ENCODE data around the gene NTSR2.

Gene NTSR2

DNA sequence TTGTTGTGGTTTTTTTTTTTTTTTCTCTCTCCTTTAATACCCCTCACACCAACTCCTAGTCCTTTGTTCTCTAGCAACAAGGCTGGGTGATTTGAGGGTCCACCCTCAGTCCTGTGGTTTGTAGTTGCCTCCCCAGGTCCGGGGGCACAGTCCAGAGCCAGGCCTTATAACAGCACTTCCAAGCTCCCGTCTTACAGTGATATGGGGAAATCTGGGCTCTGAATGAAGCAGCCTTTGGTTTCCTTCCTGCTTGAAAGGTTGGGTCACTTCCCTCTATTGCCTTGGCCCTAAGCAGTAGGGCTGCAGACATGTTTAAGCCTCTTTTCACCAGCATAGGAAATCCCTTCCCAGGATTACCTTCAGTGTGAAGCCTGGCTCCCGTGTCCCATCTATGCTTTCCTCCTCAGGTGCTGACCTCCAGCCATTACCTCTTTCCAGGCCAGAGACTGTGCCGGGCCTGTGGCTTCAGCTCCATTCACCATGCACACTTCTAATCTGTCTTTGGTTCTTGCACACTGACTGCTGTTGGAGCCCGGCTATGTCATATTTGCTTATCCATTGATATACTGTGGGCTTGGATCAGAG, 21.2 kb upstream of the NTSR2 start:
- TF ChIP-seq CTCF (conservative IDR thresholded peaks at IDR 0.05; ENCODE audit: low read length): no peak
- no peak overlapping the region for H3K4me3 ChIP-seq (ENCODE audit: low read length)
- DNase-seq (ENCODE audit: low read depth): no peak

DNA sequence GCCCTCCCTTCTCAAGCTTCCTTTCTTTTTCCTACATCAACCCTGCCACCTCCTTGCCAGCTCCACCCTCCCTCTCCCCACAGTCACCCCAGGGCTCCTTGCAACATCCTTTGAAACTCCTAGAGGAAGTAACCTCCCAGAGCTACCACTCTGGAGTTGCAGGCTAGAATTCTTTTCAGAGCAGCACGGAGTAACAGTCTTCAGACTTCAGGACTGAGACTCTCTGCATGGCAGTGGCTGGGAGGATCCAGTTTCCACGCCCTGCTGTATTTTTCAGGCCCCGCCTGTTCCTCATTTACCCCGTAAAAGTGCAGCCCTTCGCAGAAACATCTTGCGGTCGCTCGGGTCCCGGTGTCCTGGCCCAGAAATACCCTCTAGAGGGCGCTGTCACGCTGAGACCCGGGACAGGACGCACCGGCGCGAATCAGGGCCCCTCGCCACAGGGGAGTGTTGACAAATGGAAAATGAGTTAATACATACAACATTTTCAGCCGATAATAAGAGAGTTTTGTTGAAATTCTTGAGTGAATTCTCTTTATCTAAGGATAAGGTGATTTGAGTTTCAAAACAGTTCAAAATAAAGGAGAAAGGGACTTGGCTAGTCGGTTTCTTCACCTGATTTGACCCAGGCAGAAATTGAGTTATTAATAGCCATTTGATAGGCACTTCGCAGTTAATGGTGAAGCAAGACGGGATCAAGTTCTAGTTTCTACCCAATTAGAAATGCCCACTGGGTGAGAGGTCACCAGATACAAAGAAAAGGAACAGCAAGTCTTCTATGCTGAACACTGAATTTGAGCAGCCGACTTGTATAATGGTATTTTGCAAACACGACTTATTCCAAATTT, 18.5 kb upstream of the NTSR2 start:
- DNase-seq (ENCODE audit: low read depth): peak; percentile 74

GRCh38 chr2:11687736-11688135, 17.7 kb upstream of the NTSR2 start:
- DNase-seq (ENCODE audit: low read depth): no peak
- TF ChIP-seq CTCF (conservative IDR thresholded peaks at IDR 0.05; ENCODE audit: low read length): no peak
- no peak overlapping the region; the same call in 1 of the 2 replicates for H3K4me3 ChIP-seq (ENCODE audit: low read length)

More for the DNA sequence above, 18.5 kb upstream of the NTSR2 start:
- TF ChIP-seq CTCF (conservative IDR thresholded peaks at IDR 0.05; ENCODE audit: low read length): peak; percentile 76
- peak overlapping the region; percentile 46 for H3K4me3 ChIP-seq (ENCODE audit: low read length)

DNA sequence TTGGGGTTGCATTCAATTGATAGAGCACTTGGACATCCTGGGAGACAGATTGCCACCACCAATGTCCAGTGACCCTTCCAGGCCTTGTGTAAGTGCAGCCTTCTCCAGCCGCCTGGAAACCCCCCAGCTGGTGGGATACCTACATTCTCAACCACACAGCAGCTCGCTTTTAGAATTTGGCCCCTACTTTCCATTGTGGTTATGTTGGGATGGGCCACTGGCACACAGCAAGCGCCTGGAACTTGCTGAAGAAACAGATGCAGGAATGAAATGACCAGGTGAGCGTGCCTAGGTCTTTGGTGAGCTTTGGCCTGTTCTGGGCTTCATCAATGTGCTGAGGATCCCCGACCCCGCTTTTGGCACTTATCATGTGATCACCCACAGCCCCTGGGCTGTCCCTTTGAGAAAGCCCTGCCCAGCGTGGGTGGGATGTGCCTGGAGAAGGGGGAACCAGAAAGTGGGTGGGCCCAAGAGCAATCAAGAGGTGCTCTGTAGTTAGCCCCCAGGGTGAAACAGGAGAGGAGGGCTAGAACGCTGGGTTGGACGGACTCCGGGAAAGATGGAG, 16.0 kb upstream of the NTSR2 start:
- TF ChIP-seq CTCF (conservative IDR thresholded peaks at IDR 0.05; ENCODE audit: low read length): no peak
- no peak for DNase-seq (ENCODE audit: low read depth)
- H3K4me3 ChIP-seq (ENCODE audit: low read length): no peak overlapping the region

DNA sequence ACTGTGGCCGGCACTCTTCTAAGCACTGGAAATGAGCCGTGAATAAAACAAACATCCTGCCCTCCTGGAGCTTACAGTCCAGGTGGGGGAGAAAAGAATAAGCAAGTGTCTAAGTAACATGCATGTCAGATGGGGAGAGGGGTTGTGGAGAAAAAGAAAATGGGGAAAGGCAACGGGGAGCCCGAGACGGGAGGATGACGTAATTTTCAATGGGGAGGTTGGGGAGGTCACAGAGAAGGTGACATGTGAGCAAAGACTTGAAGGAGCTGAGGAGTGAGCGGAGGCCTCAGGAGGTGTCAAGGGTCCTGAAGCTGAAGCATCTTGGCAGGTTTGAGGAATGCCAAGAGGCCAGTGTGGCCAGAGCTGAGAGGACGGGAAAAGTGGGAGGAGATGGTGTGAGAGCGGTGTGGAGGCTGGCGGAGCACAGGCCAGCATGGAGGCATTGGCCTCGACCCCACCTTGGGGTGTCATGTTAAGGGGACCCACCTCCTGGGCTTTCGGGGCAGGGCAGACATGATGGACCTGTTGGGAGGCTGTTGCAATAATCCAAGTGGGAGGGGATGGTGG, 15.0 kb upstream of the NTSR2 start:
- no peak overlapping the region for H3K4me3 ChIP-seq (ENCODE audit: low read length)
- no peak for TF ChIP-seq CTCF (conservative IDR thresholded peaks at IDR 0.05; ENCODE audit: low read length)
- DNase-seq (ENCODE audit: low read depth): no peak

DNA sequence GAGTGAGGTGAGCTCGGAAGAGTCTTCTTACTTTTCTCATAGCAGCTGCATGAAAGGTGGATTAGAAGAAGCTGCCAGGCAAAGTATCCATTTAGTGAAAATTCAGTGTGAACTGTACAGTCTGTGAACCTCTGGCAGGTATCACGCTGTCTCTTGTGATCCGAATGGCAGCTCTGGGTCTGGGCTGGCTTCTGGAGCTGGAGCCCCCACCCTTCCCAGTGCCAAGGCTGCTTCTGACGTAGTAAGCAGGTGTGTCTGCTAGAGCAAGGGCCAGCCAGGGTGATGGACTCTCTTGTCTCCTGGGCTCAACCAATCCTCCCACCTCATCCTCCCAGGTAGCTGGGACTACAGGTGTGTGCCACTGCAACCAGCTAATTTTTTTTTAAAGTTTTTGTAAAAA, 14.0 kb upstream of the NTSR2 start:
- DNase-seq (ENCODE audit: low read depth): no peak
- TF ChIP-seq CTCF (conservative IDR thresholded peaks at IDR 0.05; ENCODE audit: low read length): no peak
- no peak overlapping the region for H3K4me3 ChIP-seq (ENCODE audit: low read length)
